Measurements from ENCODE around the gene KCNJ10. TPM values are rescaled to one million over a fixed set of nuclear protein-coding genes. Genes with fewer than 3 reads are reported as not detected.

KCNJ10 gene
- total RNA-seq, 1 experiment from 2014 or later, result 1.4 TPM

- H3K4me3 Mint-ChIP-seq, result no peak overlapping the region
- H3K9me3 Mint-ChIP-seq, result no peaks in the 10 kb centered on the region
- POLR2A ChIA-PET, result no interaction called here
- H3K36me3 Mint-ChIP-seq, result peaks cover 22% of the 10 kb centered on the region
- no peak for ATAC-seq
- peaks cover 4% of the 10 kb centered on the region for H3K27me3 Mint-ChIP-seq (ENCODE audit: low read depth)
- CTCF ChIA-PET, result interaction anchor here (0.9 to 8.1 kb wide), 4 partner anchors 10 to 162 kb away, joined by 3 to 62 read pairs (median 5); no protein-coding TSS in a partner anchor
- DNase-seq (ENCODE audit: low spot score), result no peak
- H3K27ac Mint-ChIP-seq, result no peak overlapping the region; the same call in none of the 2 replicates
- H3K4me1 Mint-ChIP-seq, result peaks cover 28% of the 10 kb centered on the region
- TF ChIP-seq ZNF512 (CRISPR knock-in tag; IDR thresholded peaks at IDR 0.05; ENCODE audit: borderline replicate concordance), result no peak
- no peak for TF ChIP-seq AR (CRISPR knock-in tag; IDR thresholded peaks at IDR 0.05)
- no peak for TF ChIP-seq HMGA2 (CRISPR knock-in tag; IDR thresholded peaks at IDR 0.05)
- no peak for TF ChIP-seq ZNF425 (CRISPR knock-in tag; conservative IDR thresholded peaks at IDR 0.05)
- no peak for TF ChIP-seq SP1 (CRISPR knock-in tag; conservative IDR thresholded peaks at IDR 0.05)
- TF ChIP-seq PREB (CRISPR knock-in tag; IDR thresholded peaks at IDR 0.05; ENCODE audit: borderline replicate concordance), result no peak
- TF ChIP-seq MXD4 (CRISPR knock-in tag; IDR thresholded peaks at IDR 0.05; ENCODE audit: borderline replicate concordance), result no peak
- TF ChIP-seq FOXJ3 (CRISPR knock-in tag; IDR thresholded peaks at IDR 0.05; ENCODE audit: borderline replicate concordance), result no peak
- no peak for TF ChIP-seq PRRX2 (CRISPR knock-in tag; IDR thresholded peaks at IDR 0.05)
- no peak for TF ChIP-seq TP53 (CRISPR knock-in tag; IDR thresholded peaks at IDR 0.05)
- no peak for TF ChIP-seq CREB1 (CRISPR knock-in tag; IDR thresholded peaks at IDR 0.05)
- no peak for TF ChIP-seq USF2 (CRISPR knock-in tag; IDR thresholded peaks at IDR 0.05)
- TF ChIP-seq MLX (CRISPR knock-in tag; IDR thresholded peaks at IDR 0.05), result no peak
- no peak for TF ChIP-seq FOXK1 (CRISPR knock-in tag; IDR thresholded peaks at IDR 0.05)
- no peak for TF ChIP-seq ZNF396 (CRISPR knock-in tag; IDR thresholded peaks at IDR 0.05; ENCODE audit: borderline replicate concordance)
- TF ChIP-seq ZNF281 (CRISPR knock-in tag; IDR thresholded peaks at IDR 0.05), result no peak
- TF ChIP-seq E2F1 (CRISPR knock-in tag; IDR thresholded peaks at IDR 0.05), result no peak
- no peak for TF ChIP-seq KAT7 (CRISPR knock-in tag; IDR thresholded peaks at IDR 0.05; ENCODE audit: borderline replicate concordance)
- no peak for TF ChIP-seq ZNF138 (CRISPR knock-in tag; conservative IDR thresholded peaks at IDR 0.05)
Measured at GRCh38 chr1:160090760-160091159, 20.8 kb upstream of the KCNJ10 start.

Data from WTC11 (cell line).